Suprapubic skin (tissue), 4 donors: ENCODE results near the gene CSTA. TPM values are rescaled to one million over a fixed set of nuclear protein-coding genes. Genes with fewer than 3 reads are reported as not detected.

Experiments used
- DNase-seq, 2 donors: peaks; one replicate each; pipeline ENCODE4 v3.0.0-alpha.2; 2019; ENCODE audit warnings: low spot score in 2 of 2
- H3K27ac ChIP-seq: fragments of 200-600 bp; sonication (generic); one replicate; pipeline ENCODE4 v1.5.1; 2019
- H3K27me3 ChIP-seq: fragments of 200-600 bp; sonication (generic); one replicate; pipeline ENCODE4 v1.5.1; 2019
- H3K36me3 ChIP-seq: fragments of 200-600 bp; sonication (generic); one replicate; pipeline ENCODE4 v1.5.1; 2019
- H3K4me1 ChIP-seq: fragments of 200-600 bp; sonication (generic); one replicate; pipeline ENCODE4 v1.5.1; 2019
- H3K4me3 ChIP-seq: fragments of 200-600 bp; sonication (generic); one replicate; pipeline ENCODE4 v1.5.1; 2019; ENCODE audit warnings: mild to moderate bottlenecking
- H3K9me3 ChIP-seq: fragments of 200-600 bp; sonication (generic); one replicate; pipeline ENCODE4 v1.5.1; 2019
- EP300 ChIP-seq: sonication (generic); formaldehyde crosslinking; IDR thresholded peaks from one replicate; pipeline ENCODE4 v1.6.1; 2017; ENCODE audit warnings: antibody characterized with exemption
- POLR2A ChIP-seq, 2 donors: fragments of 450-650 bp; IDR thresholded peaks; one replicate each; pipeline ENCODE4 v1.6.1; 2017; ENCODE audit warnings: antibody characterized with exemption in 2 of 2, mild to moderate bottlenecking in 2 of 2, moderate library complexity in 2 of 2
- POLR2AphosphoS5 ChIP-seq, 3 donors: sonication (generic); formaldehyde crosslinking; IDR thresholded peaks; one replicate each; pipeline ENCODE4 v1.6.1; 2017; ENCODE audit warnings: antibody characterized with exemption in 3 of 3
- WGBS: methylation state at CpG from one replicate; pipeline ENCODE4 v1.1.5; 2018; 5-methylcytosine and 5-hydroxymethylcytosine counted together
- total RNA-seq, 4 donors: library from RNA; depleted of rRNA; stranded (reverse); fragments of >200 nt; gene quantifications; one replicate each; pipeline ENCODE4 v1.1.0, GENCODE V29; 2016
- TF ChIP-seq, protein P1 (sequence below), 2 donors: fragments of 200-600 bp in 1 of 2; fragments of 450-650 bp in 1 of 2; sonication (generic) in 1 of 2; IDR thresholded peaks; one replicate each; pipeline ENCODE4 v1.5.1; 2016 to 2019; ENCODE audit warnings: antibody characterized with exemption in 2 of 2, mild to moderate bottlenecking in 1 of 2, moderate library complexity in 1 of 2

CSTA gene
- total RNA-seq, 4 donors from 2014 or later = 22.4 to 253 (median 192) TPM

DNA sequence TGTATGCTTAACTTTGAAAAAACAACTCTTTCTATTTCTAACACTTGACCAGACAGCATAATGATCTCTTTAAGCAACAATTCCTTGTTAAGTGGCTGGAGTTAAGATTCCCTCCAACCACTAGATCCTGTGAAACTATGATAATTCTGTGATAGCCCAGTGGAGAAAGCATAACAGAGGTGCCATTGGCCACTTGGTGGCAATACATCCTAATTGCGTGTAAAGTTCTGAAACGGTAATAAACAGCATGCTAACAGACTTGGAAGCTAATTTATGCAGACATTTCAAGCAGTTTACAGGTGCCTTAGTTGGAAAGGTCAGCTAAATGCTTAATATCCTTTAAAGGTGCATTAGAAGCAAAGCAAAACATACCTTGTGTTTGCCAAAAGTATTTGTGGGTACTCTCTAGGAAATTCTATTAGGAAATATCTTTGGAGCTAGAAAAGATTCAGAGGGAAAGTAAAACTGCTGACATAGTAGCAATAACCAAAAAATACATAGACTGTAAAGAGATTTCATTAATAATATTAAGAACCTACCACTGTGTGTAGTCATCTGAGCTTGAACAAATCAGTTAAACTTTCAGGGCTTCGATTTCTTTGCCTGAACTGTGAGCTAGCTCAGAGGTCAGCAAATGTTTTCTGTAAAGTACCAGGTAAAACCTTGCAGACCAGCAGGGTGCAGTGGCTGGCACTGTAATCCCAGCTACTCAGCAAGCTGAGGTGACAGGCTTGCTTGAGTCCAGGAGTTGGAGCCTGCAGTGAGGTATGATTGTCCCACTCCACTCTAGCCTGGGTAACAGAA, 19.0 kb upstream of the CSTA start:
- Histone ChIP-seq H3K9me3 (no peaks in the 10 kb centered on the region), H3K36me3 (no peaks in the 10 kb centered on the region), H3K4me1 (peaks cover 21% of the 10 kb centered on the region), H3K4me3 (no peak overlapping the region), H3K27me3 (no peaks in the 10 kb centered on the region), H3K27ac (no peak overlapping the region)
- DNase-seq = no peak
- TF ChIP-seq EP300 (no peak), POLR2A (IDR thresholded peaks at IDR 0.05) (no peak), POLR2AphosphoS5 (IDR thresholded peaks at IDR 0.05) (no peak)
- TF ChIP-seq, protein P1, sequence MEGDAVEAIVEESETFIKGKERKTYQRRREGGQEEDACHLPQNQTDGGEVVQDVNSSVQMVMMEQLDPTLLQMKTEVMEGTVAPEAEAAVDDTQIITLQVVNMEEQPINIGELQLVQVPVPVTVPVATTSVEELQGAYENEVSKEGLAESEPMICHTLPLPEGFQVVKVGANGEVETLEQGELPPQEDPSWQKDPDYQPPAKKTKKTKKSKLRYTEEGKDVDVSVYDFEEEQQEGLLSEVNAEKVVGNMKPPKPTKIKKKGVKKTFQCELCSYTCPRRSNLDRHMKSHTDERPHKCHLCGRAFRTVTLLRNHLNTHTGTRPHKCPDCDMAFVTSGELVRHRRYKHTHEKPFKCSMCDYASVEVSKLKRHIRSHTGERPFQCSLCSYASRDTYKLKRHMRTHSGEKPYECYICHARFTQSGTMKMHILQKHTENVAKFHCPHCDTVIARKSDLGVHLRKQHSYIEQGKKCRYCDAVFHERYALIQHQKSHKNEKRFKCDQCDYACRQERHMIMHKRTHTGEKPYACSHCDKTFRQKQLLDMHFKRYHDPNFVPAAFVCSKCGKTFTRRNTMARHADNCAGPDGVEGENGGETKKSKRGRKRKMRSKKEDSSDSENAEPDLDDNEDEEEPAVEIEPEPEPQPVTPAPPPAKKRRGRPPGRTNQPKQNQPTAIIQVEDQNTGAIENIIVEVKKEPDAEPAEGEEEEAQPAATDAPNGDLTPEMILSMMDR (IDR thresholded peaks at IDR 0.05) = peak in 1 of 2 donors; percentile 8
- 25% methylated on average over 3 of the region's 3 CpGs for WGBS

DNA sequence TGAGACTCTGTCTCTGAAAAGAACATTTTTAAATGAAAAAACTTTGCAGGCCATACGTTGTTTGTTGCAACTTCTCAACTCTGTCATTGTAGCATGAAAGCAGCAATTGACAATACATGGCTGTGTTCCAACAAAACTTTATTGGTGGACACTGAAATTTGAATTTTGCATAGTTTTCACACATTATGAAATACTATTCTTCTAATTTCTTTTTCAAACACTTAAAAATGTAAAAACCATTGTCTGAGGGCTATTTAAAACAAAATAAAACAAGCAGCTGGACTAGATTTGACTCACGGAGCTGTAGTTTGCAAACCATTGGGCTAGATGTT, 18.5 kb upstream of the CSTA start:
- H3K36me3 ChIP-seq = no peaks in the 10 kb centered on the region
- H3K4me1 ChIP-seq = peaks cover 21% of the 10 kb centered on the region
- no peak overlapping the region for H3K27ac ChIP-seq
- no peaks in the 10 kb centered on the region for H3K27me3 ChIP-seq
- no peaks in the 10 kb centered on the region for H3K9me3 ChIP-seq
- no peak overlapping the region for H3K4me3 ChIP-seq
- WGBS = 45% methylated on average over 2 of the region's 2 CpGs
- no peak for DNase-seq
- TF ChIP-seq, protein P1 (IDR thresholded peaks at IDR 0.05) = no peak
- TF ChIP-seq POLR2A (IDR thresholded peaks at IDR 0.05) (no peak), EP300 (no peak), POLR2AphosphoS5 (IDR thresholded peaks at IDR 0.05) (no peak)

DNA sequence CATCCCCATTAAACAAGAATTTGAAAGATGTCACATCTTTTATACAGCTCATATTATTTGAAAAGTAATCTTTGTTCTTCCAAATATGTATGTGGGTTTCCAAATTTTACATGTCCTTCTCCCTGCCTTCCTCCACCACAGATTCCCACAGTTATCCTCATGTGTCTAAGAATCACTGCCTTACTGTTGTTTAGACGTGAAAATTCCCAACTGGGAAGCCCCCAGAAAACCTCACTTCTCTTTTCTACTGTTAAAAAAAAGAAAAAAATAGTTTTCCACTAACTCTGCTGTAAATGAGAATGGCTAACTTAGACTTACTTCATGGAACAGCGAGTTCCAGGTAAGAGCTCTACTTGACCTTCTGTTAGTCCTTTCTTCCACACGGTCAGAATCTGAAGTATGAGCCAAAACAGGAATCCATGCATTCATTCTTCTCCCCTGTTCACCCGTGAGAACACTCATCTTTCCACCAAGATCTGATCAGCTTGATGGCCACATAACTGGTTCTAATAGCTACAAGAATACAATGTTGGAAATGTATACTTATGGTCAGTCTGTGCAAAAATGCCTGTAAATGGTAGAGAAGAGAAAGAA, 17.9 kb upstream of the CSTA start:
- Histone ChIP-seq H3K4me1 (peaks cover 21% of the 10 kb centered on the region), H3K4me3 (no peak overlapping the region), H3K27me3 (no peaks in the 10 kb centered on the region), H3K36me3 (no peaks in the 10 kb centered on the region), H3K27ac (no peak overlapping the region), H3K9me3 (no peaks in the 10 kb centered on the region)
- no peak for DNase-seq
- WGBS = 82% methylated on average over 4 of the region's 4 CpGs
- TF ChIP-seq, protein P1 (IDR thresholded peaks at IDR 0.05) = no peak
- TF ChIP-seq EP300 (no peak), POLR2AphosphoS5 (IDR thresholded peaks at IDR 0.05) (no peak), POLR2A (IDR thresholded peaks at IDR 0.05) (no peak)

DNA sequence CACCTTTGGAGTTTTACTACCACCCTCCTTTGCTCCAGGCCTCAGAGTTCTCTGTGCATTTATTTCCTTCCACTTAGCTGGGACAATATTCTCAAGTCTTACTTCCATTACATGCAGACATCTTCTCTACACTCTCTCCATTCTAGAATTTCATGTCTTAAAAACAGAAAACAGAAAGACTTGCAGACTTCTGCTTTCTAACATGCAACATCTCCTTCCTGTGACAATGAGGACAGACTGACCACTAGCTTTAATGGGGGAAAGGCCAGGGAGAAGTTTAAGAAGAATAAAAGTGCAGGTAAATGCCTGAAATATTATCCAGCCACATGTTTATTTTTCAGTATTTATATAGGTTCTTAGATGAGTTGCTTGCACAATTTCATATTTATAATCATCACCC, 17.1 kb upstream of the CSTA start:
- peaks cover 25% of the 10 kb centered on the region for H3K4me1 ChIP-seq
- H3K4me3 ChIP-seq = no peak overlapping the region
- no peaks in the 10 kb centered on the region for H3K27me3 ChIP-seq
- no peak overlapping the region for H3K27ac ChIP-seq
- no peaks in the 10 kb centered on the region for H3K9me3 ChIP-seq
- TF ChIP-seq EP300 = no peak
- no peak for DNase-seq
- no peaks in the 10 kb centered on the region for H3K36me3 ChIP-seq

DNA sequence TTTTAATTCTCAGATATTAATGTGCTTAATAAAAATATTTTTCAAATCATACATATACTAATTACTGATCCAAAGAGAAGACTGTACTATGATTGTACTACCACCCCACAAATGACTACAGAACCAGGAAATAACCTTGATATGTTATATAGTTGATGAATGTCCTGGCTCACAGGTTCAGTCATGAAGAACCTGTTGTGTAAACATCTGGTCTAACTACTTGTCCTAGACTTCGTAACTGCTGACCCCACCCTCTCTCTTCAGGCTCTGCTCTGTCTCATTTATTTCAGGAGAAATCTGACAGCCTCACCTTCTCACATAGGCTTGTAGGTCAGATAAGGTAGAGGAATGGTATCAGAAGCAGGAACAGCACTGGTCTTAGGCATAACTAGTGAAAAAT, 14.7 kb upstream of the CSTA start:
- Histone ChIP-seq H3K27me3 (no peaks in the 10 kb centered on the region), H3K27ac (peak overlapping the region; percentile 70), H3K4me3 (no peak overlapping the region), H3K9me3 (no peaks in the 10 kb centered on the region), H3K36me3 (no peaks in the 10 kb centered on the region), H3K4me1 (peaks cover 45% of the 10 kb centered on the region)
- no peak for DNase-seq
- TF ChIP-seq EP300 = no peak
- TF ChIP-seq POLR2A (IDR thresholded peaks at IDR 0.05) = no peak
- TF ChIP-seq POLR2AphosphoS5 (IDR thresholded peaks at IDR 0.05) = no peak
- TF ChIP-seq, protein P1 (IDR thresholded peaks at IDR 0.05) = no peak
- 26% methylated on average over 1 of the region's 1 CpG for WGBS
